Measurements from ENCODE around the gene SORT1. TPM values are rescaled to one million over a fixed set of nuclear protein-coding genes. Genes with fewer than 3 reads are reported as not detected.
"Not testable (repeated sequence)": the region's sequence is repeated elsewhere in the genome, so short reads cannot be mapped to it uniquely, and the experiment has no call there.

Gene SORT1
- total RNA-seq, 2 experiments from 2014 or later: 6.5 to 11.0 TPM

DNA sequence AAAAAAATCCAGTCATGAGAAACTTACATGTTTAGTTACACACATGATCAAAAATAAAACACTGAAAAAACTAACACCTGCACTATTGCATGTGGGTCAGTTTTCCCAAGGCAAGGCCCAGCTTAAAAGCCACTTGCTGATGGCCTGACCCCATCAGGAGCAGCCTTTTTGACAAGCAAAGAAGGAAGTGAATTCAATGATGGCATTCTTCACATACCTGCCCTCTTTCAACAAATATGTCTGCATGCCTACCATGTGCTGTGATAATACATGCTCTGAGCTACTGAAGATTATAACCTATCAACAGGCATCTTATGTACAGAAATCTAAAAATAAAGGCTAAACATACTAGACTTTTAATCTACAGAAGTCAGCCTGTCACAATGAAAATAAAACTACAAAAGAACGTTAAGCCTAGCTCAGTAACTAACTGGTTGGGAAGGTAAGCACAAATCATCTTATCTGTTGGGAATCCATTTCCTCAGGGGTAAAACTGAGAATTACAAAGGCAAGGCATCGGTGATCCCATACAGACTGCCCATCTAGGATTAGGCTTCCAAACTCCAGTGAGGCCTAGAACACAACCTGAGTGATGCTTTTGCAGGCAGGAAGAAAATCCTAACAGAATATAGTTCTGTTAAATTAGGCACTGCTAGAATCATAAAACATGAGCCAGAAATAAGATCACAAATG lies 14.5 kb downstream of the SORT1 start:
- ATAC-seq (ENCODE audit: low read depth) (no peak), DNase-seq (no peak)
- H3K27ac Mint-ChIP-seq: no peak overlapping the region
- H3K27me3 Mint-ChIP-seq: no peaks in the 10 kb centered on the region
- H3K9me3 Mint-ChIP-seq: no peaks in the 10 kb centered on the region
- no peak overlapping the region for H3K4me3 Mint-ChIP-seq
- POLR2A ChIA-PET: no interaction called here
- peaks cover 5% of the 10 kb centered on the region for H3K4me1 Mint-ChIP-seq
- peaks cover 2% of the 10 kb centered on the region for H3K36me3 Mint-ChIP-seq

DNA sequence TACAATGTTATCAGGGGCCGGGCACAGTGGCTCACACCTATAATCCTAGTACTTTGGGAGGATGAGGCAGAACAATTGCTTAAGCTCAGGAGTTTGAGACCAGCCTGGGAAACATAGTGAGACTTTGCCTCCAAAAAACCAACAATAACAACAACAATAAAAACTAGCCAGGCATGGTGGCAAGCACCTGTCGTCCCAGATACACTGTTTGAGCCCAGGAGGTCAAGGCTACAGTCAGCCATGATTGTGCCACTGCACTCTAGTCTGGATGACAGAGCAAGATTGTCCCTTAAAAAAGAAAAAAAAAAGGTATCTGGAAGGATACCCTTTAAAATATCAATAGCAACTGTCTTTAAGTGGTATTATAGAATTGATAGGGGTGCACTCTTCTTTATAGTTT lies 16.1 kb downstream of the SORT1 start:
- H3K4me3 Mint-ChIP-seq: no peak overlapping the region
- POLR2A ChIA-PET: no interaction called here
- H3K27me3 Mint-ChIP-seq: no peaks in the 10 kb centered on the region
- no peaks in the 10 kb centered on the region for H3K9me3 Mint-ChIP-seq
- H3K36me3 Mint-ChIP-seq: peaks cover 2% of the 10 kb centered on the region
- DNase-seq: no peak
- H3K4me1 Mint-ChIP-seq: peaks cover 3% of the 10 kb centered on the region
- H3K27ac Mint-ChIP-seq: no peak overlapping the region
- no peak for ATAC-seq (ENCODE audit: low read depth)

GRCh38 chr1:109379907-109380306 lies 17.8 kb downstream of the SORT1 start:
- no peak for DNase-seq
- Mint-ChIP-seq H3K9me3 (no peaks in the 10 kb centered on the region), H3K27me3 (no peaks in the 10 kb centered on the region), H3K4me3 (no peak overlapping the region), H3K36me3 (peaks cover 6% of the 10 kb centered on the region), H3K4me1 (peaks cover 8% of the 10 kb centered on the region), H3K27ac (no peak overlapping the region)
- POLR2A ChIA-PET: interaction anchor here (0.7 to 1.3 kb wide), 2 partner anchors 13 to 46 kb away, joined by 3 to 4 read pairs; no protein-coding TSS in a partner anchor
- ATAC-seq (ENCODE audit: low read depth): no peak

GRCh38 chr1:109379422-109379821 lies 18.3 kb downstream of the SORT1 start:
- POLR2A ChIA-PET: interaction anchor here (1.3 kb wide), 1 partner anchor 12 kb away, joined by 3 read pairs; no protein-coding TSS in a partner anchor
- no peak overlapping the region for H3K4me3 Mint-ChIP-seq
- ATAC-seq (ENCODE audit: low read depth): no peak
- peaks cover 2% of the 10 kb centered on the region for H3K9me3 Mint-ChIP-seq
- H3K27ac Mint-ChIP-seq: no peak overlapping the region
- H3K27me3 Mint-ChIP-seq: peaks cover under 1% of the 10 kb centered on the region
- peaks cover 10% of the 10 kb centered on the region for H3K36me3 Mint-ChIP-seq
- H3K4me1 Mint-ChIP-seq: peaks cover 10% of the 10 kb centered on the region
- no peak for DNase-seq

DNA sequence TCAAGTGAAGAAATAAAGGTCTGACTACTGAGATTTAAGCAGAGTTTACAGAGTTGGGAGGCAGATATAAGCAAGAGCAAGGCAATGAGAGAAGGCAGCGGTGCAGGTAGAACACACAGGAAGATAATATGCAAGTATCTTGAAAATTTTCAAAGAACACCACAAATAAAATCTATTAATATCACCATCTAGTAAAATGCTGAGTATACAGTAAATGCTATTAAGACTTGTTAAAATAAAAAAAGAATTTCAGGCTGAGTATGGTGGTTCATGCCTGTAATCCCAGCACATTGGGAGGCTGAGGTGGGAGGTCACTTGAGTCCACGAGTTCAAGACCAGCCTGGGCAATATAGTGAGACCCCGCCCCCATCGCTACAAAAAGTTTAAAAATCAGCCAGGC lies 20.0 kb downstream of the SORT1 start:
- Mint-ChIP-seq H3K4me3 (no peak overlapping the region), H3K27ac (no peak overlapping the region), H3K9me3 (peaks cover 3% of the 10 kb centered on the region), H3K27me3 (peaks cover 3% of the 10 kb centered on the region), H3K4me1 (peaks cover 21% of the 10 kb centered on the region), H3K36me3 (peaks cover 13% of the 10 kb centered on the region)
- DNase-seq (no peak), ATAC-seq (ENCODE audit: low read depth) (no peak)
- POLR2A ChIA-PET: no interaction called here

DNA sequence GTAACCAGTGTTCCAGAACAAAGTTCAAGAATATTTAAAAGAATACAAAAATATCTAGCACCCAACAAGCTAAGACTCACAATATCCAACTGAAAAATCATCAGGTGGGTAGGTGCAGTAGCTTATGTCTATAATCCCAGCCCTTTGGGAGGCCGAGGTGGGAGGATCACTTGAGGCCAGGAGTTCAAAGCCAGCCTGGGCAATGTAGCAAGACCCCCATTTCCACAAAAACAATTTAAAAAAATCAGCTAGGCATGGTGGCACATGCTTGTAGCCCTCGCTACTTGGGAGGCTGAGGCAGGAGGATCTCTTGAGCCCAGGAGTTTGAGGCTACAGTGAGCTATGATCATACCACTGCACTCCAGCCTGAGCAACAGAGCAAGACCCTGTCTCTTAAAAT lies 24.0 kb downstream of the SORT1 start:
- H3K27ac Mint-ChIP-seq: peak overlapping the region; percentile 77

DNA sequence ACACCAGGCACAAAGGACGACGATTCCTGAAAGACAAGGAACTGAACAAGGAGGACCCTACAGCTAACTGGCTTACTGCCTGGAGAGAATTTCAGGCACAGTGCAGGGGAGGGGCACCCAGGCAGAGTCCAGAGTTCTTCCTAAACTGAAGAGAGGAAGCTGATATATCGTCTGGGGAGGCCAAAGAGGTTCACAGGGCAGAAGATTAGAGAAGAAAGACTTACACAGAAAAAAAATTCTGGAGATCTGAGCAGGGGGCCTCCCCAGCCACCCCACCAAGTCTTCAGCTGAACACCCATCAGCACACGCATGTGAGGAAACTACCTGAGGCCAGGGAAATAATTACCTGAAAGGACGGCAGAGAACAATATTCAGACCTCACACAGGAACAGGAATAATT lies 24.6 kb downstream of the SORT1 start:
- peaks cover 46% of the 10 kb centered on the region for H3K4me1 Mint-ChIP-seq
- peak overlapping the region; percentile 67 for H3K4me3 Mint-ChIP-seq

More for the DNA sequence above, 24.0 kb downstream of the SORT1 start:
- Mint-ChIP-seq H3K36me3 (peaks cover 13% of the 10 kb centered on the region), H3K4me3 (peak overlapping the region; percentile 67), H3K4me1 (peaks cover 46% of the 10 kb centered on the region)
- POLR2A ChIA-PET: interaction anchor here (0.6 to 0.9 kb wide), 2 partner anchors 88 to 90 kb away, joined by 3 read pairs; partner anchors contain the start of gene PSRC1
- not testable (repeated sequence) for H3K27me3 Mint-ChIP-seq; H3K9me3 Mint-ChIP-seq; ATAC-seq (ENCODE audit: low read depth); DNase-seq

GRCh38 chr1:109372281-109372680 lies 25.4 kb downstream of the SORT1 start:
- DNase-seq (no peak), ATAC-seq (ENCODE audit: low read depth) (no peak)
- H3K27ac Mint-ChIP-seq: no peak overlapping the region
- H3K36me3 Mint-ChIP-seq: peaks cover 15% of the 10 kb centered on the region
- POLR2A ChIA-PET: no interaction called here
- H3K27me3 Mint-ChIP-seq: peaks cover 9% of the 10 kb centered on the region
- no peak overlapping the region for H3K4me3 Mint-ChIP-seq
- peaks cover 3% of the 10 kb centered on the region for H3K9me3 Mint-ChIP-seq
- H3K4me1 Mint-ChIP-seq: peaks cover 46% of the 10 kb centered on the region

More for the DNA sequence above, 24.6 kb downstream of the SORT1 start:
- peaks cover 3% of the 10 kb centered on the region for H3K9me3 Mint-ChIP-seq
- H3K27me3 Mint-ChIP-seq: peaks cover 9% of the 10 kb centered on the region
- ATAC-seq (ENCODE audit: low read depth) (peak; percentile 52), DNase-seq (no peak)
- peaks cover 13% of the 10 kb centered on the region for H3K36me3 Mint-ChIP-seq
- H3K27ac Mint-ChIP-seq: peak overlapping the region; percentile 77
- POLR2A ChIA-PET: interaction anchor here (0.6 to 0.9 kb wide), 2 partner anchors 61 to 90 kb away, joined by 3 read pairs; partner anchors contain the start of gene PSRC1

GRCh38 chr1:109371341-109371739 lies 26.4 kb downstream of the SORT1 start:
- ATAC-seq (ENCODE audit: low read depth) (peak; percentile 25), DNase-seq (no peak)
- H3K27me3 Mint-ChIP-seq: peaks cover 9% of the 10 kb centered on the region
- peaks cover 20% of the 10 kb centered on the region for H3K36me3 Mint-ChIP-seq
- POLR2A ChIA-PET: interaction anchor here (1.5 kb wide), 1 partner anchor 27 kb away, joined by 4 read pairs; the partner anchor contains the start of gene SORT1
- H3K4me3 Mint-ChIP-seq: peak overlapping the region; percentile 63
- peaks cover 45% of the 10 kb centered on the region for H3K4me1 Mint-ChIP-seq
- peaks cover 3% of the 10 kb centered on the region for H3K9me3 Mint-ChIP-seq
- H3K27ac Mint-ChIP-seq: peak overlapping the region; percentile 23

DNA sequence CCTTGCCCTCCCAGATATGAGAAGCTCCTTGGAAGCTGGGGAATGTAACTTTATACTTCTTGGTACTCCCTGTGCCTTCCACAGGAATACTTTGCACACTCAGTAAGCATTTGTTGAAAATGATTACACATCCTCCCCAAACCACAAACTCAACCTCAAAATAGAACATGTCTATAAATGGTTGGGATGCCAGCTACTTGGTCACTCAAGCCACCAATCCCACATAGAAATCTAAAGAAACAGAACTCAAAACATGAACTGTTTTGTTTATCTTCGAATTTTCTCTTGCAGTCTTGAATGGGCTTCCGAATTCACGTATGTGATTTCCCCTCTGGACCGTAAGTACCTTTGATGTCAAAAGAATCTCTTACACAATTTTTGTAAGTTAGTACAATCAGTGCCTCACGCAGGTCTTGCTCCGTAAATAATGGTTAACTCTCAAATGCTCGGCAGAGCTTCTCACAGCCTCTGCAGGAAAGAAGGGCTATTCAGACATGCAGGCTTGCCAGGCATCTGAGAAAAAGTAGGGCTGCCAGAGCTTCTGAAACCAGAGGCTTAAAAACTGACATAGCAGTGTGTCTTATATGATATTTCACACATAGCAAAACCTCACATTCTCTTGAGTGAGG lies 26.9 kb downstream of the SORT1 start:
- Mint-ChIP-seq H3K9me3 (peaks cover 3% of the 10 kb centered on the region), H3K4me1 (peaks cover 45% of the 10 kb centered on the region), H3K4me3 (peak overlapping the region; percentile 63), H3K36me3 (peaks cover 24% of the 10 kb centered on the region), H3K27ac (peak overlapping the region; percentile 23), H3K27me3 (peaks cover 9% of the 10 kb centered on the region)
- POLR2A ChIA-PET: interaction anchor here (1.5 kb wide), 1 partner anchor 27 kb away, joined by 4 read pairs; the partner anchor contains the start of gene SORT1
- ATAC-seq (ENCODE audit: low read depth): peak; percentile 25
- DNase-seq: no peak

DNA sequence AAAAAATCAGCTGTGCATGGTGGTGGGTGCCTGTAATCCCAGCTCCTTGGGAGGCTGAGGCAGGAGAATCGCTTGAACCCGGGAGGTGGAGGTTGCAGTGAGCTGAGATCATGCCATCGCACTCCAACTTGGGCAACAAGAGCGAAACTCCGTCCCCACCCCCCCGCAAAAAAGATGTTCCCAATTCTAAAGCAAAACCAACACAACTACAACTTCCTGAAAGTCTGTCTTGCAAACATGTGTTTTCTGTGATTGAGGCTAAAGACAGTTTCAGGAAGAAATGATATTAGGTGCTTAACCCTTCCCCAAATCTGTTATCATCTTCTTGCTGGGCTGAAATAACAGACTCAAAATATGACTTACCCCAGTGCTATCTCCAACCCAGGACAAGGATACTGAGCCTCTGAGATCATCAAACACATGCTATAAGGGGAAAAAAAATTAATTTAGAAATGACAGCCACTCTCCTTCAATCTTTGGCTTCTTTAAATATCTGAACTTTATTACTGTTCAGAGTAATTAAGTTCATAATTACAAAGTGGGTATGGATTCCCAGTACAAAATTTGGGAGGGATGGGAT lies 28.5 kb downstream of the SORT1 start:
- H3K9me3 Mint-ChIP-seq: peaks cover 2% of the 10 kb centered on the region
- no peak overlapping the region for H3K4me3 Mint-ChIP-seq
- H3K27ac Mint-ChIP-seq: no peak overlapping the region
- DNase-seq (no peak), ATAC-seq (ENCODE audit: low read depth) (no peak)
- peaks cover 12% of the 10 kb centered on the region for H3K36me3 Mint-ChIP-seq
- POLR2A ChIA-PET: no interaction called here
- peaks cover 7% of the 10 kb centered on the region for H3K27me3 Mint-ChIP-seq
- peaks cover 35% of the 10 kb centered on the region for H3K4me1 Mint-ChIP-seq

- Mint-ChIP-seq H3K4me3 (no peak overlapping the region), H3K36me3 (peaks cover 12% of the 10 kb centered on the region), H3K9me3 (peaks cover 2% of the 10 kb centered on the region), H3K27ac (no peak overlapping the region), H3K27me3 (peaks cover 6% of the 10 kb centered on the region), H3K4me1 (peaks cover 31% of the 10 kb centered on the region)
- ATAC-seq (ENCODE audit: low read depth) (no peak), DNase-seq (no peak)
- POLR2A ChIA-PET: no interaction called here
Observed at GRCh38 chr1:109368464-109368863, 29.3 kb downstream of the SORT1 start.

DNA sequence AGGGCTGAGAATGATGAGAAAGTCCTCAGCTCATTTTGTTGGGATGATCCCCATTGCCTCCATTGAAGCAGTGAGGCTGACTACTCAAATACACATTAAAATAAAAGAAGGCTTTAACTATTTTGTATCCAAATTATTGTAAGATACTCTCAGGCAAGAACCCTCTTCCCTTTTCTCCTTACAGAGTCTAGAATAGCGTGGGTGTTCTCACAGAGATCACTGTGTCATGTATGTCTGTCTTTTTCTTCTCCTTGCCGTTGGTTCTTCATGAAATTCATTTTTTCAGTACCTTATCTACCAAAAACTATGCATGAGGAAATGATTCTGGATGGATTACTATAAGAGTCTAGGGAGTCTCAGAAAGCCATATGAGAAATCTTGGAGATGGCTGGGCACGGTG lies 30.1 kb downstream of the SORT1 start:
- H3K9me3 Mint-ChIP-seq: no peaks in the 10 kb centered on the region
- peaks cover 6% of the 10 kb centered on the region for H3K27me3 Mint-ChIP-seq

More for the DNA sequence above, 30.1 kb downstream of the SORT1 start:
- no peak overlapping the region for H3K27ac Mint-ChIP-seq
- no peak overlapping the region for H3K4me3 Mint-ChIP-seq
- peaks cover 26% of the 10 kb centered on the region for H3K4me1 Mint-ChIP-seq
- POLR2A ChIA-PET: interaction anchor here (0.7 kb wide), 1 partner anchor 112 kb away, joined by 4 read pairs; no protein-coding TSS in a partner anchor
- DNase-seq (no peak), ATAC-seq (ENCODE audit: low read depth) (no peak)
- H3K36me3 Mint-ChIP-seq: peaks cover 10% of the 10 kb centered on the region

All from activated naive CD8-positive, alpha-beta T cell treated with anti-CD3 and anti-CD28 coated beads, Interleukin-2, amount 10 ng/mL, durations not matched to agents 7 days and 5 days (primary cell).